Subcutaneous adipose tissue (tissue), 4 donors: ENCODE results near the gene FGFR1OP2. TPM values are rescaled to one million over a fixed set of nuclear protein-coding genes. Genes with fewer than 3 reads are reported as not detected.

Experiments used
- total RNA-seq, 4 donors: library from RNA; depleted of rRNA; stranded (reverse); fragments of >200 nt; gene quantifications; one replicate each; pipeline ENCODE4 v1.1.0, GENCODE V29; 2016
- TF ChIP-seq, protein P1 (sequence below): fragments of 450-650 bp; IDR thresholded peaks from one replicate; pipeline ENCODE4 v1.5.1; 2016; ENCODE audit warnings: low read depth, mild to moderate bottlenecking, control low read depth, antibody characterized with exemption, moderate library complexity

FGFR1OP2 gene
- total RNA-seq = 100 to 1,000 TPM in 1 of 4 donors, 10 to 100 TPM in 3; 61.2 to 110 (median 82.6) TPM

- TF ChIP-seq, protein P1, sequence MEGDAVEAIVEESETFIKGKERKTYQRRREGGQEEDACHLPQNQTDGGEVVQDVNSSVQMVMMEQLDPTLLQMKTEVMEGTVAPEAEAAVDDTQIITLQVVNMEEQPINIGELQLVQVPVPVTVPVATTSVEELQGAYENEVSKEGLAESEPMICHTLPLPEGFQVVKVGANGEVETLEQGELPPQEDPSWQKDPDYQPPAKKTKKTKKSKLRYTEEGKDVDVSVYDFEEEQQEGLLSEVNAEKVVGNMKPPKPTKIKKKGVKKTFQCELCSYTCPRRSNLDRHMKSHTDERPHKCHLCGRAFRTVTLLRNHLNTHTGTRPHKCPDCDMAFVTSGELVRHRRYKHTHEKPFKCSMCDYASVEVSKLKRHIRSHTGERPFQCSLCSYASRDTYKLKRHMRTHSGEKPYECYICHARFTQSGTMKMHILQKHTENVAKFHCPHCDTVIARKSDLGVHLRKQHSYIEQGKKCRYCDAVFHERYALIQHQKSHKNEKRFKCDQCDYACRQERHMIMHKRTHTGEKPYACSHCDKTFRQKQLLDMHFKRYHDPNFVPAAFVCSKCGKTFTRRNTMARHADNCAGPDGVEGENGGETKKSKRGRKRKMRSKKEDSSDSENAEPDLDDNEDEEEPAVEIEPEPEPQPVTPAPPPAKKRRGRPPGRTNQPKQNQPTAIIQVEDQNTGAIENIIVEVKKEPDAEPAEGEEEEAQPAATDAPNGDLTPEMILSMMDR = no peak
Observed at GRCh38 chr12:26937863-26938700, at the start of gene FGFR1OP2, which contains the start of gene INTS13. Gene FGFR1OP2 (plus strand): TSS chr12:26938470. CDS start chr12:26954159, 15,689 bp downstream. Gene INTS13 (minus strand): TSS chr12:26937981. CDS start chr12:26936803, 1,178 bp downstream.

DNA sequence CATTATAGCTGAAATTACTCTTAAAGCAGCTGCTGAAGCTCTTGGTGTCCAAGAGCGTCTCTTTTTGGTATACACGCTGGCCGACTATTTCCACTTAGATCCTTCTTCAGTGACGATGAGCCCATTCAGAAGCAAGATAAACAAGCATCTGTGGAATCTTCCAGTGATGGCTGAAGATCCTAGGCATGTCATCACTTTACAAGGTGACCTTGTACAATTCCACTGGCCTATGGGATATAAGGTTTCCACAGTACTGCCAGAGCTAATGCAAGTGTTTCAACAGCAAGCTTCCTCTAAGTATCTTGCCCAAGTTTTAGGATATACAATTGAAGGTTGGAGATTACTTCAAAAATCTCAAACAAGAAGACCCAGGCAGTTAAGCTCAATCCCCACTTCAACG, 47.5 kb upstream of the FGFR1OP2 start:
- TF ChIP-seq, protein P1 = no peak

- TF ChIP-seq, protein P1 = no peak
Observed at GRCh38 chr12:26891704-26892103, 46.6 kb upstream of the FGFR1OP2 start.

- TF ChIP-seq, protein P1 = no peak
Observed at GRCh38 chr12:26895672-26896071, 42.6 kb upstream of the FGFR1OP2 start.

- TF ChIP-seq, protein P1 = no peak
Observed at GRCh38 chr12:26896913-26897312, 41.4 kb upstream of the FGFR1OP2 start.

DNA sequence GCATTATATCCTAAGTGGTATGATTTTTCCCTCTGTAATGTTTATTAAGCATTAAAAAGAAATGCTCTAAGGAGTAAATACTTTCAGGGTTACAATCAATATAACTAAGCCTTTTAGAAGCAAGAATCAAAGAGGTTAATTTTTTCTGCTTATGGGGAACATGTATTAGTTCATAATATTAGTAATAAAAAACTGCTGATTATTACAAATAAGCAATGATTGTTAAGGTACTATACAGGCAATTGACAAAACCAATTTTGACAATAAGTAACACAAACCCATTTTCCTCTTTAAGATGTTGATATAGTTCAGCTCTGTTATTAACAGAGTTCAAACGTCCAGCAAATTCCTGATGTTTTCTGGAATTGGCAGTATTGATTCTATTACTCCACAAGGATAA, 32.2 kb upstream of the FGFR1OP2 start:
- TF ChIP-seq, protein P1 = no peak

DNA sequence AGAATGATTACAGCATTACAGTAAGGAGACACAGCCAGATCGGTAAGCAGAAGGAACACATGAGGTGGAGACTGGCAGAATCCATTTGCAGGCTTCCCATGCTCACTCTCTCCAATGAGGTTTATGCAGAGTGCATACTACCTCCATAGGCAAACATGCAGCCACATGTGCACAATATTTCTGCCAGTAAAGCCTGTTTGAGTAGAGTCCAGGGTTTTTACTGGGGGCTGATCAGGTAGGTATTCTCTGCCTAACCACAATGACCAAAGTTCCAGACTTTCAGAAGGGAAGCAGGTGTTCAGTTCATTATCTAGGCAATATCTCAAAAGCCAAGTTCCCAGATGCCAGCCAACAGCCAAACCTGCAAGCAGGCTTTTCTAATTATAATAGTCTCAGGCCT, 31.6 kb upstream of the FGFR1OP2 start:
- TF ChIP-seq, protein P1 = no peak
